ENCODE results near the gene CACNB2.

The CACNB2 gene

DNA sequence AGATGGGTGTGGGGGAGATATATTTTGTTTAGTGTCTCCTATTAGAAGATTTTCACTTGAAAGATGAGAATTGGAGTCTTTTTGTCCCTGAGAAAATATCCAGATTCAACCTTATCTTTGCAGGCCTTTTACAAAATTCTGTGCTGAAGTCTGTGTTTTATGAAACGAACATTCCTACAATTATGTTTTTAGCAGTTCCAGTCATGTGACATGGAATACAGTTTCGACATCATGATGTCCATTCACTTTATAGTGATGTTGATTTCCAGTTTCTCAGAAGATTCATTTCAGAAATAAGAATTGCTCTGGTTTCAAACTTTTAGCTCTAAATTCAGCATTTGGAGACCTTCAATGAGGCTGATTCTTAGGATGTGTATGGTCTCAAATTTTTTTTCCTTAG is 54.4 kb downstream of the CACNB2 start:
- DNase-seq = no peak
- H3K4me3 ChIP-seq = no peak overlapping the region
- H3K9me3 ChIP-seq = no peaks in the 10 kb centered on the region
- peaks cover 0 to 27% (median 8%) of the 10 kb centered on the region in 4 donors for H3K4me1 ChIP-seq
- TF ChIP-seq, protein P1, sequence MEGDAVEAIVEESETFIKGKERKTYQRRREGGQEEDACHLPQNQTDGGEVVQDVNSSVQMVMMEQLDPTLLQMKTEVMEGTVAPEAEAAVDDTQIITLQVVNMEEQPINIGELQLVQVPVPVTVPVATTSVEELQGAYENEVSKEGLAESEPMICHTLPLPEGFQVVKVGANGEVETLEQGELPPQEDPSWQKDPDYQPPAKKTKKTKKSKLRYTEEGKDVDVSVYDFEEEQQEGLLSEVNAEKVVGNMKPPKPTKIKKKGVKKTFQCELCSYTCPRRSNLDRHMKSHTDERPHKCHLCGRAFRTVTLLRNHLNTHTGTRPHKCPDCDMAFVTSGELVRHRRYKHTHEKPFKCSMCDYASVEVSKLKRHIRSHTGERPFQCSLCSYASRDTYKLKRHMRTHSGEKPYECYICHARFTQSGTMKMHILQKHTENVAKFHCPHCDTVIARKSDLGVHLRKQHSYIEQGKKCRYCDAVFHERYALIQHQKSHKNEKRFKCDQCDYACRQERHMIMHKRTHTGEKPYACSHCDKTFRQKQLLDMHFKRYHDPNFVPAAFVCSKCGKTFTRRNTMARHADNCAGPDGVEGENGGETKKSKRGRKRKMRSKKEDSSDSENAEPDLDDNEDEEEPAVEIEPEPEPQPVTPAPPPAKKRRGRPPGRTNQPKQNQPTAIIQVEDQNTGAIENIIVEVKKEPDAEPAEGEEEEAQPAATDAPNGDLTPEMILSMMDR (IDR thresholded peaks at IDR 0.05) = no peak
- no peak overlapping the region for H3K27ac ChIP-seq
- H3K36me3 ChIP-seq = no peaks in the 10 kb centered on the region
- intact Hi-C loops (cut with DNase I; ENCODE audit: low total_unique reads) = no loop called here
- H3K27me3 ChIP-seq = no peaks in the 10 kb centered on the region

DNA sequence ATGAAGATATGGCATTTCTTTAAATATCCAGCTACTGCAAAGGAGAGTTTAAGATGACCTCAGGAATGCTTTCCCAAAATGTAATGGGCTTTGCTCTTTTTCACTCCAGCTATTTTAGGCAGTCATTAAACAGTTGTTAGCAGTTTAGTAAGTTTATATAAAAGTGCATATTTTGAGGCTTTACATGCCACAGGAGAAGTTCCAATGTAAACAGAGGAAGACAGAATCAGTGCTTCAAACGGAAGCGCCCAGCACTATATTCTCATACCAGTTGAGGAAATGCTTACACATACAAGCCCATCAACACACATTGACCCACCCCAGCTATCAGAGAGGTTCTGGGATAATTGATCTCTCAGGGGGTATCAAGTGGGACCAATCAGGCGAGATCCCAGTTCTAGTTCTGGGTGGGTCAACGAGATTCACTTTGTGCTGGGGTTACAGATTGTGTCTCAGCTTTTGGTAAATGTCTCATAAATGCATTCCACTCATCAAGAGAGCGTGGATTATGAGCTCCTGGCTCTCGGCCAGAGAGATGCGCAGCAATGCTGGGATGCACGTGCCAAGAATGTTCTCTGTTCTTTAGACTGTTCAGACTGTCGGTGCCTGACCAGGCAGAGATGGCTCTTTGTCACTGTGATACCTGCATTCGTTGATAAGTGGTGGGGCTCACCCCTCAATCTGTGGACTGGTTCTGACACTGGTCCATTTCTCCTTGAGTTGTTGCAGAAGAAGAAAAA is 55.0 kb downstream of the CACNB2 start:
- H3K27me3 ChIP-seq = no peaks in the 10 kb centered on the region
- peaks cover 0 to 27% (median 8%) of the 10 kb centered on the region in 4 donors for H3K4me1 ChIP-seq
- no peaks in the 10 kb centered on the region for H3K9me3 ChIP-seq
- H3K4me3 ChIP-seq = no peak overlapping the region
- TF ChIP-seq, protein P1 (IDR thresholded peaks at IDR 0.05) = no peak
- no peak overlapping the region for H3K27ac ChIP-seq
- no peak for DNase-seq
- no peaks in the 10 kb centered on the region for H3K36me3 ChIP-seq
- intact Hi-C loops (cut with DNase I; ENCODE audit: low total_unique reads) = no loop called here

DNA sequence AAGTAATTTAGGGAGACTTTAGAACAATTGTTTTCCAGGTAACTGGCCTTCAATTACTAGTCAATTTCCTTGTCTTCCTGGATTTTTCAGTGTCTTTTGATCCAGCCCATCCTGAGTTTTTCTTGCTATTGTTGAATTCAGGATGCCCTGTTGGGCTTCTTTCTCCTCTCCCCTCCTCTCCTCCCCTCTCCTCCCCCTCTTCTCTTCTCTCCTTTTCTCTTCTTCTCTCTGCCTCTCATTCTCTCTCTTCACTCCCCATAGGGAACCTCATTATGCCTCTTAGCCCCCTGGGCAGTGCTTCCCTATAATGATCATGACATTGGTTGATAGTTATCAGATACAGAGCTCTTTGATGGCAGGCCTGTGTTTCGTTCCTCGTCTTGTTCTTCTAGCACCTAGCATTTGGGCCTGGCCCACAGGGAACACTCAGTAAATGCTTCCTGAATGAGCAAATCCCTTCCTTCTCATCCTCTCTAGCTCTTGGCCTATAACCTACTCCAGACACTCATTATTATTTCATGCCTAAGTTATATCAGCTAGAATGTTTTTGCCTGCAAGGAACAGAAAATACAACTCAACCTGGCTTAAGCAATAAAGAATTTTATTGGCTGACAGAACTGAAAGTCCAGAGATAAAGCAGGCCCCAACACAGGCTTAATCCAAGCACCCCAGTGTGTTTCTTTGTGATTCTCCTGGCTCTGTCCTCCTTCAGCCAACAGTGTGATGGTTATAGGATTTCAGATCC is 56.8 kb downstream of the CACNB2 start:
- TF ChIP-seq, protein P1 (IDR thresholded peaks at IDR 0.05) = no peak
- intact Hi-C loops (cut with DNase I; ENCODE audit: low total_unique reads) = no loop called here

DNA sequence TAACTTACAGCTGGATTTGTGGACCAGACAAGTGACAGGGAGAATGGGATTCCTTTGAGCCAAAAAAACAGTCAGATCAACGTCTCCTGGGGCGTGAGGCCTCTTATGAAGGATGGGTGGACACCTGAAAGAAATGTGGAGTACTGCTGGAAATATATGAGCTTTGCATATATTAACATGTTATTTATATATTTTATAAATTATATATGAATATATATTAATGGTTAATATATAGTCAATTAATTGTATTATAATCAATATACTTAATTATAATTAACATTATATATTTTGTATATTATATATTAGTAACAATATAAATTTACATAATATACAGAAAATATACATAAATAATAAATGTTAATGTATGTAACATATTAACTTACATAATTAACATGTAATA is 57.5 kb downstream of the CACNB2 start:
- H3K4me1 ChIP-seq = peaks cover 0 to 31% (median 8%) of the 10 kb centered on the region in 4 donors
- intact Hi-C loops (cut with DNase I; ENCODE audit: low total_unique reads) = no loop called here
- TF ChIP-seq, protein P1 (IDR thresholded peaks at IDR 0.05) = no peak
- no peak for DNase-seq
- H3K36me3 ChIP-seq = no peaks in the 10 kb centered on the region
- H3K4me3 ChIP-seq = no peak overlapping the region
- H3K27ac ChIP-seq = no peak overlapping the region
- no peaks in the 10 kb centered on the region for H3K9me3 ChIP-seq
- H3K27me3 ChIP-seq = no peaks in the 10 kb centered on the region

More for the DNA sequence above, 56.8 kb downstream of the CACNB2 start:
- peaks cover 0 to 27% (median 8%) of the 10 kb centered on the region in 4 donors for H3K4me1 ChIP-seq
- no peak overlapping the region for H3K4me3 ChIP-seq
- H3K9me3 ChIP-seq = no peaks in the 10 kb centered on the region
- H3K27ac ChIP-seq = no peak overlapping the region
- DNase-seq = no peak
- H3K36me3 ChIP-seq = no peaks in the 10 kb centered on the region
- no peaks in the 10 kb centered on the region for H3K27me3 ChIP-seq

DNA sequence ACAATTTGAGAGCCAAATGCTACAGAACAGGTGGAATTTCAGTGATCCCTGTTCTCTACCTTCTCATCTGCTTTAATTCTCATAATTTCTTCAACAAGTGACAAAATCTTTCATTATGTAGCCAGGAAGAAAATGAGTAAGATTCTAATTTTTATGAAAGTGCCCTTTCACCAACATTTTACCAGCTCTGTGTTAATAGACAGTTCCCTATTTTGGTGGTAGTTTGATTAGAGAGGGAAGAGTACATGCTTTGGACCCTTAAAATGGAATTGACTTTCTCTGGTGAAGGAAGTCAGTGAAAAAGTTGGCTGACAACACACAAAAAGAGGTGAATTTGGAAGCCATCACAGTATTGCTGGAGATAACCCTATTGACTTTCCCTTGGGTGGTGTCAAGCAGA is 61.7 kb downstream of the CACNB2 start:
- intact Hi-C loops (cut with DNase I; ENCODE audit: low total_unique reads) = loop anchor here (10.0 kb wide), 1 partner anchor 57 kb away; the partner anchor contains the start of gene CACNB2

More for the DNA sequence above, 61.7 kb downstream of the CACNB2 start:
- no peaks in the 10 kb centered on the region for H3K27me3 ChIP-seq
- H3K4me3 ChIP-seq = no peak overlapping the region
- DNase-seq = no peak
- peaks cover 0 to 25% (median 0%) of the 10 kb centered on the region in 4 donors for H3K4me1 ChIP-seq
- H3K9me3 ChIP-seq = no peaks in the 10 kb centered on the region
- TF ChIP-seq, protein P1 (IDR thresholded peaks at IDR 0.05) = no peak
- H3K27ac ChIP-seq = no peak overlapping the region
- H3K36me3 ChIP-seq = no peaks in the 10 kb centered on the region
